Stimulated activated naive CD8-positive, alpha-beta T cell treated with anti-CD3 and anti-CD28 coated beads, Interleukin-15, Interleukin-2, amounts not matched to agents 100 U/mL and 50 U/mL, for 24 hours (primary cell): ENCODE data around the gene LRRFIP2.

Experiments used
- ATAC-seq: fragments of 150-1000 bp; cut with Tn5 transposase; one replicate; pipeline ENCODE4 v1.10.0; 2021
- DNase-seq: peaks from one replicate; pipeline ENCODE4 v3.0.0; 2021

LRRFIP2 gene

GRCh38 chr3:37024820-37025405 lies 149.5 kb downstream of the LRRFIP2 start:
- ATAC-seq (no peak), DNase-seq (no peak)

- no peak for DNase-seq
- ATAC-seq = no peak
Measured at GRCh38 chr3:37024092-37024491, 150.3 kb downstream of the LRRFIP2 start.

GRCh38 chr3:37017683-37018082 lies 156.7 kb downstream of the LRRFIP2 start:
- DNase-seq (no peak), ATAC-seq (no peak)

- ATAC-seq (no peak), DNase-seq (no peak)
Measured at GRCh38 chr3:37016903-37017302, 157.5 kb downstream of the LRRFIP2 start.

GRCh38 chr3:37015642-37016041 lies 158.7 kb downstream of the LRRFIP2 start:
- DNase-seq (no peak), ATAC-seq (no peak)

GRCh38 chr3:37014620-37015019 lies 159.8 kb downstream of the LRRFIP2 start:
- no peak for ATAC-seq

More at GRCh38 chr3:37014620-37015019, 159.8 kb downstream of the LRRFIP2 start:
- no peak for DNase-seq
